GM12878 (cell line): ENCODE measurements around the gene TXNRD1. TPM values are rescaled to one million over a fixed set of nuclear protein-coding genes. Genes with fewer than 3 reads are reported as not detected.
A peak's percentile ranks its signal among the peaks of the same experiment; 100 is the strongest.

Experiments
- ATAC-seq: fragments of 200-7000 bp; cut with Tn5 transposase; 3 replicates; pipeline ENCODE4 v1.9.1; 2020; ENCODE audit warnings: mild to moderate bottlenecking, moderate library complexity
- BruUV-seq: library from RNA; stranded (reverse); fragments of 400-500 nt; replicated peaks from 2 replicates; lab custom pipeline; 2021; lab: Mats Ljungman, UMichigan
- CTCF ChIA-PET: fragments of 300-600 bp; sonication (Branson Sonifier 250); formaldehyde crosslinking; extraction: SDS; loops from one replicate; lab custom pipeline; 2021; ENCODE audit warnings: inconsistent platforms; lab: Yijun Ruan, JAX
- POLR2A ChIA-PET: fragments of 350-600 bp; formaldehyde crosslinking; extraction: SDS; loops from one replicate; lab custom pipeline; 2021; ENCODE audit warnings: inconsistent platforms; lab: Charles Lee
- RAD21 ChIA-PET: fragments of 300-600 bp; sonication (Branson Sonifier 250); formaldehyde crosslinking; loops from one replicate; lab custom pipeline; 2023; ENCODE audit warnings: antibody characterized with exemption; ENCODE audit not compliant: unreplicated experiment; lab: Charles Lee
- SMC1A ChIA-PET: fragments of 300-600 bp; sonication (Branson Sonifier 250); formaldehyde crosslinking; loops from one replicate; lab custom pipeline; 2023; ENCODE audit not compliant: unreplicated experiment, uncharacterized antibody; lab: Charles Lee
- DNase-seq: peaks from one replicate; pipeline ENCODE4 v3.0.0-alpha.2; 2011; ENCODE audit warnings: low read depth, low spot score
- FAIRE-seq: peaks from 3 replicates; lab custom pipeline; 2011; peaks lifted over from hg19 to GRCh38; lab: Jason Lieb, UNC
- H2AFZ ChIP-seq: 2 replicates; pipeline ENCODE4 v1.6.0; 2011; ENCODE audit warnings: low read depth, low read length, control low read depth; ENCODE audit not compliant: control insufficient read depth
- H3K27ac ChIP-seq: 2 replicates; pipeline ENCODE4 v1.5.1; 2011; ENCODE audit warnings: control low read depth; ENCODE audit not compliant: control insufficient read depth, insufficient read depth
- H3K27me3 ChIP-seq, 2 experiments: replicated peaks in 1 of 2; 2 replicates each; pipeline versions ENCODE4 v1.6.0 to v1.6.1; 2011; ENCODE audit warnings: low read length in 1 of 2; ENCODE audit not compliant: control insufficient read depth in 2 of 2, insufficient read depth in 2 of 2
- H3K36me3 ChIP-seq, 2 experiments: 2 replicates each; pipeline ENCODE4 v1.5.1; 2011; ENCODE audit warnings: low read length in 1 of 2; ENCODE audit not compliant: control insufficient read depth in 2 of 2, insufficient read depth in 2 of 2
- H3K4me1 ChIP-seq: 2 replicates; pipeline ENCODE4 v1.6.1; 2011; ENCODE audit warnings: mild to moderate bottlenecking, low read length, moderate library complexity, mixed read lengths; ENCODE audit not compliant: control insufficient read depth, insufficient read depth
- H3K4me2 ChIP-seq: 2 replicates; pipeline ENCODE4 v1.6.0; 2011; ENCODE audit warnings: control low read depth; ENCODE audit not compliant: control insufficient read depth, insufficient read depth
- H3K4me3 ChIP-seq: fragments of 200-600 bp; sonication (generic); 2 replicates; pipeline ENCODE4 v1.5.1; 2016
- H3K79me2 ChIP-seq: 2 replicates; pipeline ENCODE4 v1.6.0; 2011; ENCODE audit warnings: low read length; ENCODE audit not compliant: control insufficient read depth, insufficient read depth
- H3K9ac ChIP-seq: 2 replicates; pipeline ENCODE4 v1.8.0; 2011; ENCODE audit warnings: low read length, control low read depth, mixed read lengths; ENCODE audit not compliant: control insufficient read depth, insufficient read depth
- H3K9me3 ChIP-seq: replicated peaks from 3 replicates; pipeline ENCODE4 v1.5.1; 2011; ENCODE audit warnings: mild to moderate bottlenecking, low read length; ENCODE audit not compliant: control insufficient read depth, insufficient read depth
- H4K20me1 ChIP-seq: 2 replicates; pipeline ENCODE4 v1.6.0; 2011; ENCODE audit not compliant: control insufficient read depth, insufficient read depth
- BCL3 ChIP-seq: IDR thresholded peaks from 2 replicates; pipeline ENCODE4 v1.6.1; 2011; ENCODE audit warnings: borderline replicate concordance, low read depth, mild to moderate bottlenecking, moderate library complexity, low read length; ENCODE audit not compliant: insufficient read depth, poor library complexity, severe bottlenecking
- FOXK2 ChIP-seq: fragments of 450-650 bp; IDR thresholded peaks from 2 replicates; pipeline ENCODE4 v1.6.1; 2017; ENCODE audit warnings: mild to moderate bottlenecking, moderate library complexity
- MTA2 ChIP-seq: fragments of 450-650 bp; IDR thresholded peaks from 2 replicates; pipeline ENCODE4 v1.6.1; 2016; ENCODE audit warnings: low read depth, mild to moderate bottlenecking, moderate library complexity
- MXI1 ChIP-seq: fragments of 150-350 bp; IDR thresholded peaks from 2 replicates; pipeline ENCODE4 v1.6.1; 2011; ENCODE audit warnings: low read depth, mild to moderate bottlenecking, inconsistent platforms, low read length, improper control_type of control experiment
- RAD21 ChIP-seq: IDR thresholded peaks from 2 replicates; pipeline ENCODE4 v1.6.1; 2011; ENCODE audit warnings: mild to moderate bottlenecking, low read depth, low read length, moderate library complexity; ENCODE audit not compliant: insufficient read depth
- RCOR1 ChIP-seq: conservative IDR thresholded peaks from 2 replicates; pipeline ENCODE4 v1.6.1; 2012; ENCODE audit warnings: low read depth, low read length, improper control_type of control experiment
- REST ChIP-seq: IDR thresholded peaks from 2 replicates; pipeline ENCODE4 v1.6.1; 2012; ENCODE audit warnings: mild to moderate bottlenecking, low read depth, low read length
- WGBS: methylation state at CpG from one replicate; pipeline ENCODE4 v1.1.6; 2016; ENCODE audit warnings: low lambda C conversion rate; ENCODE audit not compliant: insufficient replicate concordance, insufficient coverage; ENCODE audit errors: missing lambda C conversion rate; 5-methylcytosine and 5-hydroxymethylcytosine counted together
- in situ Hi-C: fragments of 300-500 bp; cut with MboI; formaldehyde crosslinking; loops from 9 replicates; pipeline ENCODE4 v1.14.3; 2018; ENCODE audit warnings: mixed read lengths
- intact Hi-C: fragments of 100-400 bp; cut with micrococcal nuclease; formaldehyde crosslinking; loops from one replicate; pipeline ENCODE4 v1.14.2; 2022; ENCODE audit not compliant: unreplicated experiment
- polyA plus RNA-seq, 11 experiments: library from polyadenylated mRNA; depleted of rRNA in 4 of 11; unstranded in 6 of 11; stranded (reverse) in 5 of 11; fragments of >200 nt; fragmentation: Nextera tagmentation in 4 of 11; fragmentation: Illumina TruSeq in 1 of 11; extraction: Ambion mirVana in 4 of 11; extraction: Trizol in 1 of 11; gene quantifications; 1 replicate in 1 of 11; 2 replicates in 10 of 11; pipeline versions ENCODE4 v1.2.1 to v1.2.3, GENCODE V29; 2011 to 2016; ENCODE audit warnings: inconsistent platforms in 2 of 11, missing spikeins in 2 of 11, low read depth in 1 of 11
- total RNA-seq, 4 experiments: library from RNA; depleted of rRNA in 3 of 4; stranded (reverse); fragments of >200 nt in 3 of 4; fragmentation: Illumina TruSeq in 1 of 4; extraction: Trizol in 1 of 4; gene quantifications; 2 replicates each; pipeline versions ENCODE4 v1.2.1 to v1.2.3, GENCODE V29; 2013 to 2021

The TXNRD1 gene
- total and polyA plus RNA-seq, 10 of the 15 experiments (the other 5 are each of a cell fraction or from before 2014, with no cell fraction given), result 52.6 to 84.6 (median 67.8) TPM

GRCh38 chr12:104344682-104345081 is 129.1 kb downstream of the TXNRD1 start (continued):
- TF ChIP-seq REST, result no peak
- no peak for TF ChIP-seq FOXK2
- no peak for TF ChIP-seq RCOR1
- no peak for TF ChIP-seq RAD21
- no peak for TF ChIP-seq MTA2

- no TSS peak for BruUV-seq
- intact Hi-C loops, result no loop called here
- WGBS, result 93% methylated on average over 7 of the region's 7 CpGs
- no peak for ATAC-seq
- RAD21 ChIA-PET, result no interaction called here
- H3K27ac ChIP-seq, result no peak overlapping the region
- H3K36me3 ChIP-seq, result peaks cover 18 to 47% of the 10 kb centered on the region in 2 experiments
- DNase-seq, result no peak
- POLR2A ChIA-PET, result no interaction called here
- no peaks in the 10 kb centered on the region for H3K4me1 ChIP-seq
- H3K9ac ChIP-seq, result no peak overlapping the region
- H3K27me3 ChIP-seq, result no peaks in the 10 kb centered on the region
- H3K79me2 ChIP-seq, result no peaks in the 10 kb centered on the region
- H3K4me2 ChIP-seq, result no peak overlapping the region
- H4K20me1 ChIP-seq, result no peaks in the 10 kb centered on the region
- no peak overlapping the region for H3K4me3 ChIP-seq
- FAIRE-seq, result no peak
- CTCF ChIA-PET, result interaction anchor here (0.6 kb wide), 1 partner anchor 288 kb away, joined by 3 read pairs; no protein-coding TSS in a partner anchor
- no peaks in the 10 kb centered on the region for H3K9me3 ChIP-seq
- SMC1A ChIA-PET, result interaction anchor here (1.2 kb wide), 1 partner anchor 16 kb away, joined by 3 read pairs; no protein-coding TSS in a partner anchor
- TF ChIP-seq BCL3 (peak; percentile 76), MXI1 (no peak)
- no peak overlapping the region for H2AFZ ChIP-seq
- in situ Hi-C loops, result no loop called here
These were observed 129.9 kb downstream of the TXNRD1 start for GRCh38 chr12:104345234-104346066.
